ENCODE data around the gene ZNF865.

Gene ZNF865

GRCh38 chr19:55649268-55650125 lies 44.0 kb downstream of the ZNF865 start:
- H3K27me3 Mint-ChIP-seq: no peaks in the 10 kb centered on the region
- no peaks in the 10 kb centered on the region for H3K36me3 Mint-ChIP-seq
- H3K4me1 Mint-ChIP-seq (ENCODE audit: low read depth): peaks cover 35% of the 10 kb centered on the region
- no peaks in the 10 kb centered on the region for H3K9me3 Mint-ChIP-seq (ENCODE audit: low read depth)
- peak overlapping the region; percentile 85 for H3K4me3 Mint-ChIP-seq
- H3K27ac Mint-ChIP-seq: peak overlapping the region; percentile 78

- H3K27me3 Mint-ChIP-seq: no peaks in the 10 kb centered on the region
- peak overlapping the region; percentile 77 for H3K4me3 Mint-ChIP-seq
- peaks cover 35% of the 10 kb centered on the region for H3K4me1 Mint-ChIP-seq (ENCODE audit: low read depth)
- H3K36me3 Mint-ChIP-seq: no peaks in the 10 kb centered on the region
- no peaks in the 10 kb centered on the region for H3K9me3 Mint-ChIP-seq (ENCODE audit: low read depth)
- peak overlapping the region; percentile 28 for H3K27ac Mint-ChIP-seq
Observed at GRCh38 chr19:55650126-55650557, 44.7 kb downstream of the ZNF865 start.

- peak overlapping the region; percentile 28 for H3K27ac Mint-ChIP-seq
- no peaks in the 10 kb centered on the region for H3K9me3 Mint-ChIP-seq (ENCODE audit: low read depth)
- peak overlapping the region; percentile 77 for H3K4me3 Mint-ChIP-seq
- peaks cover 29% of the 10 kb centered on the region for H3K4me1 Mint-ChIP-seq (ENCODE audit: low read depth)
- peaks cover 2% of the 10 kb centered on the region for H3K36me3 Mint-ChIP-seq
- no peaks in the 10 kb centered on the region for H3K27me3 Mint-ChIP-seq
Observed at GRCh38 chr19:55650602-55651230, 45.3 kb downstream of the ZNF865 start.

- H3K36me3 Mint-ChIP-seq: peaks cover 7% of the 10 kb centered on the region
- H3K27ac Mint-ChIP-seq: no peak overlapping the region
- H3K4me1 Mint-ChIP-seq (ENCODE audit: low read depth): peaks cover 28% of the 10 kb centered on the region
- H3K9me3 Mint-ChIP-seq (ENCODE audit: low read depth): no peaks in the 10 kb centered on the region
- no peaks in the 10 kb centered on the region for H3K27me3 Mint-ChIP-seq
- peak overlapping the region; percentile 56 for H3K4me3 Mint-ChIP-seq
Observed at GRCh38 chr19:55651236-55651635, 45.8 kb downstream of the ZNF865 start.

- peak overlapping the region; percentile 22 for H3K27ac Mint-ChIP-seq
- H3K9me3 Mint-ChIP-seq (ENCODE audit: low read depth): no peaks in the 10 kb centered on the region
- H3K36me3 Mint-ChIP-seq: peaks cover 11% of the 10 kb centered on the region
- H3K27me3 Mint-ChIP-seq: no peaks in the 10 kb centered on the region
- peaks cover 27% of the 10 kb centered on the region for H3K4me1 Mint-ChIP-seq (ENCODE audit: low read depth)
- peak overlapping the region; percentile 30 for H3K4me3 Mint-ChIP-seq
Observed at GRCh38 chr19:55652311-55653128, 47.1 kb downstream of the ZNF865 start.

DNA sequence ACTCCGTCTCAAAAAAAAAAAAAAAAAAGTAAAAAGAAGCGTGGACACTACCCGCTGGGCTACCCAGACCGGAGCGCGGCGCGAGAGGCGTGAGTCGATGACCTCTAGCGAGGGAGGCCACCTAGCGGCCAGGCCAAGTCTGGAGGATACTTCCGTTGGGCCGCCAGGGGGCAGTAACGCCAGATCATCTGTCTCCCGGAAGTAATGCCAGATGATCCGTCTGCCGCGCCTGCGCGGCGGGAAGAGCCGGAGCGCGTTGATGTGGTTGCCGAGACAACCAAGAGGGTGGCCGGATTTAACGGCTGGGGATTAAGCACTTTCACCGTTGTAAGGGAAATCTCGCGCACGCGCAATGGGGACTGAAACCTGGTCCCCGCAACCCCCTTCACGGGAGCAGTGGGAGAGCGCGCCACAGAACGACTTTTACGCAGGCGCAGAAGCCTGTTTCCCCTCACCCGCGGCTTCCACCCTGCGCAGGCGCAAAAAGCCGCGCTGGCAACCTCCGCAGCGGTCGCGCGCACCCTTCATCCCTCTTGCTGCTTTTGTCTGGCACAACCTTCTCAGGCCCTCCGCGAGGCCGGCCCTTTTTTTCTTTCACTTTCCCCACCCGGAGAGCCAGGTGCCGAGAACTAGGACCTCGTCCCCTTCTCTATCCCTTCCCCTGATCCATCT lies 48.3 kb downstream of the ZNF865 start:
- H3K4me3 Mint-ChIP-seq: peak overlapping the region; percentile 92
- peaks cover 11% of the 10 kb centered on the region for H3K36me3 Mint-ChIP-seq
- H3K27ac Mint-ChIP-seq: peak overlapping the region; percentile 96
- no peaks in the 10 kb centered on the region for H3K9me3 Mint-ChIP-seq (ENCODE audit: low read depth)
- peaks cover 31% of the 10 kb centered on the region for H3K4me1 Mint-ChIP-seq (ENCODE audit: low read depth)
- H3K27me3 Mint-ChIP-seq: no peaks in the 10 kb centered on the region

- Mint-ChIP-seq H3K4me3 (peak overlapping the region; percentile 92), H3K36me3 (peaks cover 11% of the 10 kb centered on the region), H3K27ac (peak overlapping the region; percentile 96), H3K4me1 (ENCODE audit: low read depth) (peaks cover 29% of the 10 kb centered on the region), H3K9me3 (ENCODE audit: low read depth) (no peaks in the 10 kb centered on the region), H3K27me3 (no peaks in the 10 kb centered on the region)
Observed at GRCh38 chr19:55654323-55654867, 48.9 kb downstream of the ZNF865 start.

- peak within 1 kb of the TSS; percentile 99 for H3K27ac Mint-ChIP-seq
- H3K36me3 Mint-ChIP-seq: peaks cover 13% of the 10 kb centered on the region
- H3K4me1 Mint-ChIP-seq (ENCODE audit: low read depth): peaks cover 29% of the 10 kb centered on the region
- H3K9me3 Mint-ChIP-seq (ENCODE audit: low read depth): no peaks in the 10 kb centered on the region
- H3K4me3 Mint-ChIP-seq: peak within 1 kb of the TSS; percentile 98
- no peaks in the 10 kb centered on the region for H3K27me3 Mint-ChIP-seq
Observed at GRCh38 chr19:55654868-55655647, 49.6 kb downstream of the ZNF865 start, which contains the start of gene U2AF2. Gene U2AF2 (plus strand): TSS chr19:55655035. CDS start chr19:55655105, 70 bp downstream.

DNA sequence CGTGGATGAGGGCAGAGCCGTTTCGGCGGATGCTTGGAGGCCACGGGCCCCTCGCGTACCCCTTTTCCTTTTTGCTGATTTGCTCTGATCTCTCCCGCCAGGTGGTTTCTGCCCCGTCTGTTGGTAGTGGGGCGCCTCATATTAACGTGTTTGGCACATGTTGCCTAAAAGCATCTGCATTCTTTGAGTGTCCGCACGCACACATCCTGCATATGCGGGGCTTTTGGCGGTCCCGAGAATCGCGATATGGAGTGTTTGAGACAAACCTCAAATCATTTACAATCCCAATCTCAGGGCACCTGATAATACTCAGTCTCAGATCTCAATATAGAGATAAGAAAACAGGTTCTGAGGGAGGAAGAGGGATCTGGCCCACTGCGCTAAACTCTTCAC lies 50.2 kb downstream of the ZNF865 start:
- H3K27me3 Mint-ChIP-seq: no peaks in the 10 kb centered on the region
- H3K4me3 Mint-ChIP-seq: peak overlapping the region; percentile 98
- peaks cover 23% of the 10 kb centered on the region for H3K4me1 Mint-ChIP-seq (ENCODE audit: low read depth)
- peaks cover 13% of the 10 kb centered on the region for H3K36me3 Mint-ChIP-seq
- H3K27ac Mint-ChIP-seq: peak overlapping the region; percentile 99
- H3K9me3 Mint-ChIP-seq (ENCODE audit: low read depth): no peaks in the 10 kb centered on the region

DNA sequence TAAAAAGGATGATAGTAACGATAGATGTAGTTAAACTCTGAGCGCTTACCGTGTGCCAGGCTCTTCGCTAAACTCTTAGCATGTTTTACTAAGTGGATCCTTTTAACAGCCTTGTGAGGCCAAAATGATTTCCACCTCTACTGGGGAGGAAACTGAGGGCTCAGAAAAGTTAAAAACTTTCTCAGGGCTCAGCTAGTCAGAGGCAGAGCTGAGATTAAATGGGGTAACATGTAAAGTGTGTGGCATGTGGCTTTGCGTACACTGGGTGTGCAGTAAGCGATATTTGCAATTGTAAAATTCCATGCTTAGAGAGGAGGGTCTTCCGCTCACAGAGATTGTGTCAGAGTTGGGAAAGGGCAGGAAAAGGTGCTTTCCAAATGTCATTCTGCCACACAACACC lies 51.1 kb downstream of the ZNF865 start:
- H3K9me3 Mint-ChIP-seq (ENCODE audit: low read depth): no peaks in the 10 kb centered on the region
- H3K27me3 Mint-ChIP-seq: no peaks in the 10 kb centered on the region
- H3K36me3 Mint-ChIP-seq: peaks cover 13% of the 10 kb centered on the region
- peak overlapping the region; percentile 98 for H3K4me3 Mint-ChIP-seq
- H3K27ac Mint-ChIP-seq: peak overlapping the region; percentile 99
- H3K4me1 Mint-ChIP-seq (ENCODE audit: low read depth): peaks cover 21% of the 10 kb centered on the region

- H3K27ac Mint-ChIP-seq: peak overlapping the region; percentile 99
- H3K9me3 Mint-ChIP-seq (ENCODE audit: low read depth): no peaks in the 10 kb centered on the region
- peaks cover 24% of the 10 kb centered on the region for H3K4me1 Mint-ChIP-seq (ENCODE audit: low read depth)
- peaks cover 15% of the 10 kb centered on the region for H3K36me3 Mint-ChIP-seq
- H3K4me3 Mint-ChIP-seq: peak overlapping the region; percentile 98
- H3K27me3 Mint-ChIP-seq: no peaks in the 10 kb centered on the region
Observed at GRCh38 chr19:55656988-55657747, 51.7 kb downstream of the ZNF865 start.

DNA sequence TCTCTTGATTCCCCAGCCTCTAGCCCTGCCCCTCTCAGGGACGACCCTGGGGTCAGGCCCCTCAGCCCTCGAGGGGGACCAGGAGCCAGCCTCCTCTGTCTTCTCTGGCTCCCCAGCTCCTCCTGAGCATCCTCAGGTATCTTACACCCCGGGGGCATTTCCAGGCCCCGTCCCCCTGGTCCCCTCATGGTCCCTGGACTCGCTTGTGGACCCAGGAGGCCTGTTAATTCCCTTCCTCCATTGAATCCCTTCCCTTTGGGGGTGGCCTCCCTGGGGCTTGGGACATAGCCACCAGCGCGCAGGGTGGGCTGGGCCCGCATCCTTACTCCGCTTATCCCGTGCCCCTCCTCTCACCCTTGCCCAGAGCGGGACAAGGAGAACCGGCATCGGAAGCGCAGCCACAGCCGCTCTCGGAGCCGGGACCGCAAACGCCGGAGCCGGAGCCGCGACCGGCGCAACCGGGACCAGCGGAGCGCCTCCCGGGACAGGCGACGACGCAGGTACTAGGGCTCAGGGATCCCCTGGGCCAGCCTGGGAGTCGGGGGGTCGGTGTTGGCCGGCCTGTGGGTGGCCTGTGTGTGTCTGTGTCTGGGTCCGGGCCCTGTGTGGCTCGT lies 53.5 kb downstream of the ZNF865 start:
- H3K27ac Mint-ChIP-seq: no peak overlapping the region

DNA sequence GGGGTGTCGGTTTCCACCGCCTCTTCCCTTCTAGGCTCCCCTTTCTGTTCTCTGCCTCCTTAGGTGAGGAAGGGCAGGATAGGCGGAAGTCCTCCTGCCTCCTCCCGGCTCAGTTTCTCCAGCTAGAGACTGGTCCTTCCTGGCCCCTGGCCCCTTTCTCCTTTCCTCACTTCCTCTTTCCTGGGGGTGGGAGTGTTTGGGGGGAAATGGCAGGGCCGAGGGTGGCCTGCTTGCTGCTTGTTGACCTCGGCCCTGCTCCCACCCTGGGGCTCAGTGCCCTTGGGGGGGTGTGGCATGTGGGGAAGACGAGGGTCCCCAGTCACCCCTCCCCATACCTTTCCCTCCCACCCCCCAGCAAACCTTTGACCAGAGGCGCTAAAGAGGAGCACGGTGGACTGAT lies 54.4 kb downstream of the ZNF865 start:
- peaks cover 15% of the 10 kb centered on the region for H3K36me3 Mint-ChIP-seq
- no peaks in the 10 kb centered on the region for H3K27me3 Mint-ChIP-seq
- H3K4me1 Mint-ChIP-seq (ENCODE audit: low read depth): peaks cover 36% of the 10 kb centered on the region
- H3K9me3 Mint-ChIP-seq (ENCODE audit: low read depth): no peaks in the 10 kb centered on the region
- peak overlapping the region; percentile 64 for H3K4me3 Mint-ChIP-seq
- peak overlapping the region; percentile 22 for H3K27ac Mint-ChIP-seq

More for the DNA sequence above, 53.5 kb downstream of the ZNF865 start:
- Mint-ChIP-seq H3K9me3 (ENCODE audit: low read depth) (no peaks in the 10 kb centered on the region), H3K4me3 (peak overlapping the region; percentile 98), H3K36me3 (peaks cover 15% of the 10 kb centered on the region), H3K27me3 (no peaks in the 10 kb centered on the region), H3K4me1 (ENCODE audit: low read depth) (peaks cover 36% of the 10 kb centered on the region)
